GM12865 (cell line): ENCODE data around the gene HOGA1.

Experiments used
- DNase-seq: peaks from one replicate; pipeline ENCODE4 v3.0.0; 2010; ENCODE audit warnings: low read depth
- H3K4me3 ChIP-seq: 2 replicates; pipeline ENCODE4 v1.5.1; 2011; ENCODE audit warnings: mild to moderate bottlenecking, low read depth, low read length, control low read depth
- CTCF ChIP-seq: IDR thresholded peaks from 2 replicates; pipeline ENCODE4 v1.5.1; 2011; ENCODE audit warnings: low read length, control low read depth, low read depth, inconsistent platforms; ENCODE audit not compliant: insufficient read depth; ENCODE audit errors: missing control alignments

Gene HOGA1

DNA sequence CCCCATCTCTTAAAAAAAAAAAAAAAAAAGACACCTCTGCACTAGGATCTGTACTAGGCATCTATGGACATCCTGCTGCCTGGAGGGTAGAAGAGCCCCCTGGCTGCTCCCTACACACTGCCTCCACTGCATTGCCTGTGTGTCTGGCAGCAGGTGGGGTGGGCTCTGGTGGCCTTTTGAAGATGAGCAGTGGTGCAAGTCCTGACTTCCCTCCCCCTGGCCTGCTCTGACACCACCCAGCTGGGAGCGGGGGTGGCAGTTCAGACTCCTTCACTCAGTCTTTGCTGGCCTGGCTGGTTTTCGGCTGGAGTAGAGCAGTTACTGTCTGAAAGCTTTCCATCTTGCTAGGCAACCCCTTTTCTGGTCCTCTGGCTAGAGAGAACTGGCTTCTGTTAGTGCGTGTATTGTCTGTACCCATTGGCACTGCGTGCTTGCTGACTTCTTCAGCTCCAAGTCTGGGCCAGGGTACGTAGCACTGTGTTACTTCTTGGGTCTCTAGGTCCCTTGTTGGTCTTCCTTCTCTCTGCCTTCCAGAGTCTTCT, 23.0 kb downstream of the HOGA1 start:
- DNase-seq: no peak
- H3K4me3 ChIP-seq: no peak overlapping the region
- no peak for TF ChIP-seq CTCF

GRCh38 chr10:97608991-97609561, 24.9 kb downstream of the HOGA1 start:
- no peak for TF ChIP-seq CTCF
- no peak overlapping the region for H3K4me3 ChIP-seq
- DNase-seq: no peak

DNA sequence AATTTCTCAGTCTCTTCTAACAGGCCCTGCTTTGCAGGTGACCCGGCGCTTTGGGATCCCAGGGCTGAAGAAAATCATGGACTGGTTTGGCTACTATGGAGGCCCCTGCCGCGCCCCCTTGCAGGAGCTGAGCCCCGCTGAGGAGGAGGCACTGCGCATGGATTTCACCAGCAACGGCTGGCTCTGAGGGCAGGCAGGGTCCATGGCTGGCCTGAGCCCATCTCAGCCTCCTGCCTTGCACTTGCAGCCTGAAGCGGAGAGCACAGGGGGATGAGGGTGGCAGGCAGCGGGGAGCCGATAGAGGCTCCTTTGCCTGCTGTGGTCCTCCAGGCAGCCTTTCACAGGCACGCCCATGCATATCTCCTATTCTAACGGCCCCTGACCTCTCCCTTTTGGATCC, 27.3 kb downstream of the HOGA1 start:
- no peak overlapping the region for H3K4me3 ChIP-seq
- TF ChIP-seq CTCF: no peak
- DNase-seq: no peak

DNA sequence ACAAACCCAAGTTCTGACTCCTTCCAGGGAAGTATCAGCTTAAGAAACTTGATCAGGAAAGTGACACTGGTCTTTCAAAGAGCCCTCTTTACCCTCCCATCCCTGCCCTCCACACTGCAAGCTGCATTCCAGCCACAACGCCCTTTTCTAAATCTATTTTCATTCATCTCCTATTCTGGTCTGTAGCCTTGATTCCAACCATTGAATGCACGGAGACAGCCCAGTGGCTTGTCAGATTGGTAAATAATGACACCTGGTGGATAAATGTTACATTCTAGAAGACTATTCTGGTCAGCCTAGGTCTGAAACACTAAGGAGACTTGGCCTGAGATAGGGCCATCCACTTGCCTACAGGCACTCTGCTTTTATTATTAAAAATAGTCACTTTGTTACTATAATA, 28.2 kb downstream of the HOGA1 start:
- no peak overlapping the region for H3K4me3 ChIP-seq
- DNase-seq: peak; percentile 51
- TF ChIP-seq CTCF: no peak

GRCh38 chr10:97618285-97618684, 34.1 kb downstream of the HOGA1 start:
- no peak for DNase-seq
- TF ChIP-seq CTCF: no peak

DNA sequence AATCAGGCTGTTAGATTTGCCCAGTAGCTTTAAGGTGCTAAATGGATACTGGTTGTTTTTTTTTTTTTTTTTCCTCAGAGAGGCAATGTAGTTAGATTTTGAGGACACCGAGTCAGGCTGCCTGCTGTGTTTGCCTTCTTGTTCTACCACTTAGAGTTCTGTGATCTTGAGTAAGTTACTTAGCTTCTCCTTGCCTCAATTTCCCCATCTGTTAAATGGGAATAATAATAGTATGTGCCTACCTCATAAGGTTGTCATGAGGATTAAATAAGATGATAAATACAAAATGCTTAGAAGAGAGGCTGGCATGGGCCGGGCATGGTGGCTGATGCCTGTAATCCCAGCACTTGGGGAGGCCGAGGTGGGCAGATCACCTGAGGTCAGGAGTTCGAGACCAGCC, 34.5 kb downstream of the HOGA1 start:
- no peak for TF ChIP-seq CTCF
- DNase-seq: no peak
- H3K4me3 ChIP-seq: no peak overlapping the region

More at GRCh38 chr10:97618285-97618684, 34.1 kb downstream of the HOGA1 start:
- H3K4me3 ChIP-seq: no peak overlapping the region

DNA sequence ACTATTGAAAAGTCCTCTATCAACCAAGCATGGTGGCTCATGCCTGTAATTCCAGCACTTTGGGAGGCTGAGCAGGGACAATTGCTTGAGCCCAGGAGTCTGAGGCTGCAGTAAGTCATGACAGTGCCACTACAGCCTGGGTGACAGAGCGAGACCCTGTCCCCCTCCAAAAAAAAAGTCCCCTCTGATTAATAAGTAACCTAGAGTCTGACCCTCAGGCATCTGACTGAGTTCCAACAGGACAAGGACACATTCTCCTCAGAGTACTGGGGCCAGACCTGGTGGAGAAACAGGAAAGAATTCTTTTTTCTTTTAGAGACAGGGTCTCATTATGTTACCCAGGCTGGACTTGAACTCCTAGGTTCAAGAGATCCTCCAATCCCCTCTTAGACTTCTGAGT, 39.1 kb downstream of the HOGA1 start:
- DNase-seq: no peak
- H3K4me3 ChIP-seq: no peak overlapping the region
- TF ChIP-seq CTCF: no peak
